H9 (cell line): Measurements from ENCODE around the gene MED15. TPM values are rescaled to one million over a fixed set of nuclear protein-coding genes. Genes with fewer than 3 reads are reported as not detected.
"Not testable (repeated sequence)": the region's sequence is repeated elsewhere in the genome, so short reads cannot be mapped to it uniquely, and the experiment has no call there.

Experiments
- DNase-seq: peaks from one replicate; pipeline ENCODE4 v3.0.0-alpha.2; 2017
- H2AFZ ChIP-seq: one replicate; pipeline ENCODE4 v1.6.1; 2013; ENCODE audit warnings: mild to moderate bottlenecking, low read length, control low read depth, moderate library complexity
- H2AK5ac ChIP-seq: 2 replicates; pipeline ENCODE4 v1.6.1; 2013; ENCODE audit warnings: low read length, control low read depth, mixed read lengths; ENCODE audit not compliant: insufficient read length
- H2BK120ac ChIP-seq: one replicate; pipeline ENCODE4 v1.6.1; 2013; ENCODE audit warnings: low read depth, mild to moderate bottlenecking, low read length, control low read depth, inconsistent platforms; ENCODE audit not compliant: poor library complexity, severe bottlenecking
- H2BK12ac ChIP-seq: 2 replicates; pipeline ENCODE4 v1.6.1; 2013; ENCODE audit warnings: low read length, control low read depth, mixed read lengths, low read depth; ENCODE audit not compliant: insufficient read length
- H2BK15ac ChIP-seq: 2 replicates; pipeline ENCODE4 v1.6.1; 2013; ENCODE audit warnings: low read depth, low read length, control low read depth
- H2BK20ac ChIP-seq: one replicate; pipeline ENCODE4 v1.6.1; 2013; ENCODE audit warnings: low read depth, mild to moderate bottlenecking, low read length, control low read depth, inconsistent platforms; ENCODE audit not compliant: poor library complexity, severe bottlenecking
- H2BK5ac ChIP-seq: 2 replicates; pipeline ENCODE4 v1.6.1; 2013; ENCODE audit warnings: low read length, control low read depth, mixed read lengths; ENCODE audit not compliant: insufficient read length
- H3K14ac ChIP-seq: 2 replicates; pipeline ENCODE4 v1.6.1; 2013; ENCODE audit warnings: low read length, control low read depth; ENCODE audit not compliant: insufficient read depth
- H3K18ac ChIP-seq: 2 replicates; pipeline ENCODE4 v1.6.1; 2013; ENCODE audit warnings: low read depth, mild to moderate bottlenecking, mixed read lengths, low read length, control low read depth; ENCODE audit not compliant: insufficient read length
- H3K23ac ChIP-seq: 2 replicates; pipeline ENCODE4 v1.6.1; 2013; ENCODE audit warnings: low read length, control low read depth, mixed read lengths, low read depth; ENCODE audit not compliant: insufficient read length
- H3K23me2 ChIP-seq: 2 replicates; pipeline ENCODE4 v1.6.1; 2013; ENCODE audit warnings: low read depth, mild to moderate bottlenecking, mixed read lengths, low read length, control low read depth; ENCODE audit not compliant: insufficient read length, poor library complexity, severe bottlenecking
- H3K27ac ChIP-seq: 2 replicates; pipeline ENCODE4 v1.5.1; 2013; ENCODE audit warnings: low read length, control low read depth, mixed read lengths, low read depth; ENCODE audit not compliant: insufficient read length
- H3K27me3 ChIP-seq: 2 replicates; pipeline ENCODE4 v1.6.1; 2013; ENCODE audit warnings: low read length, control low read depth, inconsistent platforms; ENCODE audit not compliant: insufficient read depth
- H3K4ac ChIP-seq: 2 replicates; pipeline ENCODE4 v1.6.1; 2013; ENCODE audit warnings: low read depth, mild to moderate bottlenecking, control low read depth, inconsistent platforms, low read length, moderate library complexity
- H3K4me1 ChIP-seq: 2 replicates; pipeline ENCODE4 v1.6.1; 2013; ENCODE audit warnings: low read length, control low read depth, inconsistent platforms; ENCODE audit not compliant: insufficient read depth
- H3K4me2 ChIP-seq: 2 replicates; pipeline ENCODE4 v1.6.1; 2013; ENCODE audit warnings: low read length, control low read depth, mixed read lengths; ENCODE audit not compliant: insufficient read length, insufficient read depth
- H3K56ac ChIP-seq: 2 replicates; pipeline ENCODE4 v1.6.1; 2013; ENCODE audit warnings: low read depth, mild to moderate bottlenecking, mixed read lengths, low read length, control low read depth; ENCODE audit not compliant: insufficient read length
- H3K79me1 ChIP-seq: 2 replicates; pipeline ENCODE4 v1.6.1; 2013; ENCODE audit warnings: low read depth, mild to moderate bottlenecking, moderate library complexity, low read length, control low read depth, inconsistent platforms; ENCODE audit not compliant: insufficient read depth, poor library complexity, severe bottlenecking
- H3K79me2 ChIP-seq: 2 replicates; pipeline ENCODE4 v1.6.1; 2013; ENCODE audit warnings: low read length, control low read depth, inconsistent platforms; ENCODE audit not compliant: insufficient read depth
- H3K9ac ChIP-seq: 2 replicates; pipeline ENCODE4 v1.6.1; 2013; ENCODE audit warnings: low read length, control low read depth, mixed read lengths; ENCODE audit not compliant: insufficient read length; ENCODE audit errors: extremely low read depth
- H3K9me3 ChIP-seq: one replicate; pipeline ENCODE4 v1.6.1; 2013; ENCODE audit warnings: low read depth, low read length, inconsistent platforms; ENCODE audit not compliant: control insufficient read depth
- H3T11ph ChIP-seq: one replicate; pipeline ENCODE4 v1.6.1; 2013; ENCODE audit warnings: mild to moderate bottlenecking, low read length, control low read depth, inconsistent platforms
- H4K20me1 ChIP-seq: one replicate; pipeline ENCODE4 v1.6.1; 2013; ENCODE audit not compliant: control insufficient read depth, insufficient read length, insufficient read depth
- H4K5ac ChIP-seq: 2 replicates; pipeline ENCODE4 v1.6.1; 2013; ENCODE audit warnings: low read depth, mild to moderate bottlenecking, mixed read lengths, low read length, control low read depth; ENCODE audit not compliant: insufficient read length
- H4K8ac ChIP-seq: replicated peaks from 2 replicates; pipeline ENCODE4 v1.6.1; 2013; ENCODE audit warnings: low read length, control low read depth, mixed read lengths, low read depth; ENCODE audit not compliant: insufficient read length
- H4K91ac ChIP-seq: 2 replicates; pipeline ENCODE4 v1.6.1; 2013; ENCODE audit warnings: low read depth, mild to moderate bottlenecking, moderate library complexity, mixed read lengths, low read length, control low read depth; ENCODE audit not compliant: insufficient read length
- H3K27ac Mint-ChIP-seq, 3 experiments: 2 replicates in 2 of 3; 3 replicates in 1 of 3; pipeline ENCODE4 v1.8.0; 2020 to 2021; ENCODE audit warnings: mixed read lengths in 3 of 3, mild to moderate bottlenecking in 1 of 3, moderate library complexity in 1 of 3
- H3K27me3 Mint-ChIP-seq: 2 replicates; pipeline ENCODE4 v1.8.0; 2021; ENCODE audit warnings: low read depth, mild to moderate bottlenecking, moderate library complexity, mixed read lengths
- H3K36me3 Mint-ChIP-seq, 3 experiments: 2 replicates in 2 of 3; 3 replicates in 1 of 3; pipeline ENCODE4 v1.8.0; 2020 to 2021; ENCODE audit warnings: low read depth in 3 of 3, mixed read lengths in 3 of 3; ENCODE audit not compliant: insufficient read depth in 1 of 3
- H3K4me1 Mint-ChIP-seq, 2 experiments: 2 replicates each; pipeline ENCODE4 v1.8.0; 2020; ENCODE audit warnings: mixed read lengths in 2 of 2
- H3K4me3 Mint-ChIP-seq, 2 experiments: 2 replicates in 1 of 2; 3 replicates in 1 of 2; pipeline ENCODE4 v1.8.0; 2020 to 2021; ENCODE audit warnings: mild to moderate bottlenecking in 2 of 2, mixed read lengths in 2 of 2, moderate library complexity in 1 of 2
- H3K9me3 Mint-ChIP-seq, 2 experiments: 2 replicates in 1 of 2; 3 replicates in 1 of 2; pipeline ENCODE4 v1.8.0; 2020; ENCODE audit warnings: mild to moderate bottlenecking in 2 of 2, mixed read lengths in 2 of 2, moderate library complexity in 1 of 2
- CTCF ChIP-seq: fragments of 200-600 bp; sonication (generic); conservative IDR thresholded peaks from 3 replicates; pipeline ENCODE4 v1.8.0; 2021; ENCODE audit warnings: antibody characterized with exemption, mild to moderate bottlenecking
- WGBS: extraction: QIAGEN DNeasy Blood & Tissue Kit; methylation state at CpG from one replicate; pipeline ENCODE4 v1.1.7; 2013; ENCODE audit warnings: missing lambda C conversion rate, low lambda C conversion rate, mixed read lengths; ENCODE audit not compliant: insufficient read length; ENCODE audit errors: extremely low coverage; 5-methylcytosine and 5-hydroxymethylcytosine counted together
- total RNA-seq: library from RNA; stranded (reverse); gene quantifications from 2 replicates; pipeline ENCODE4 v1.2.1, GENCODE V29; 2021

The MED15 gene
- total RNA-seq, 1 experiment from 2014 or later: 47.4 TPM

GRCh38 chr22:20537983-20538382 lies 30.6 kb downstream of the MED15 start:
- H2AK5ac ChIP-seq: no peak overlapping the region
- Mint-ChIP-seq H3K9me3 (no peaks in the 10 kb centered on the region), H3K27ac (no peak overlapping the region; a peak in 1 of 7 replicates), H3K4me3 (no peak overlapping the region), H3K4me1 (peaks cover 2 to 4% of the 10 kb centered on the region in 2 experiments; a peak in 3 of 4 replicates), H3K27me3 (no peaks in the 10 kb centered on the region), H3K36me3 (peaks cover 20 to 53% (median 41%) of the 10 kb centered on the region in 3 experiments)
- H3K4me1 ChIP-seq: no peaks in the 10 kb centered on the region
- H2BK120ac ChIP-seq: no peak overlapping the region
- H4K20me1 ChIP-seq: no peaks in the 10 kb centered on the region
- no peak overlapping the region for H2BK15ac ChIP-seq
- no peak overlapping the region for H3K23ac ChIP-seq
- H3K9me3 ChIP-seq: no peaks in the 10 kb centered on the region
- no peak overlapping the region for H3K9ac ChIP-seq
- H4K8ac ChIP-seq: no peak overlapping the region
- no peak overlapping the region for H3K27ac ChIP-seq
- H3K56ac ChIP-seq: no peak overlapping the region
- H3K4me2 ChIP-seq: no peak overlapping the region
- no peak overlapping the region for H3K18ac ChIP-seq
- no peak overlapping the region for H3T11ph ChIP-seq
- no peak overlapping the region for H3K4ac ChIP-seq
- no peak overlapping the region for H3K14ac ChIP-seq
- WGBS: no CpG with 5 or more reads among the region's 7 CpGs
- no peaks in the 10 kb centered on the region for H3K79me2 ChIP-seq
- H4K5ac ChIP-seq: no peak overlapping the region
- peaks cover 3% of the 10 kb centered on the region for H3K79me1 ChIP-seq
- no peak overlapping the region for H4K91ac ChIP-seq
- no peak for TF ChIP-seq CTCF
- no peak for DNase-seq
- no peak overlapping the region for H2AFZ ChIP-seq
- no peak overlapping the region for H2BK12ac ChIP-seq
- no peaks in the 10 kb centered on the region for H3K27me3 ChIP-seq
- H2BK20ac ChIP-seq: no peak overlapping the region
- H2BK5ac ChIP-seq: no peak overlapping the region
- H3K23me2 ChIP-seq: no peaks in the 10 kb centered on the region

- H3K9ac ChIP-seq, H3K18ac ChIP-seq, DNase-seq, H3K9me3 ChIP-seq, H3T11ph ChIP-seq, H3K79me2 ChIP-seq, H3K79me1 ChIP-seq, H3K27me3 ChIP-seq, H3K14ac ChIP-seq, H2AK5ac ChIP-seq, H2BK120ac ChIP-seq, H4K5ac ChIP-seq, H3K4ac ChIP-seq, H3K27ac ChIP-seq, H3K23ac ChIP-seq, H3K56ac ChIP-seq, H3K4me1 ChIP-seq, H4K91ac ChIP-seq, H2BK15ac ChIP-seq, H3K23me2 ChIP-seq, H4K20me1 ChIP-seq, H3K9me3 Mint-ChIP-seq, H3K4me2 ChIP-seq, H2BK12ac ChIP-seq, H3K4me3 Mint-ChIP-seq, H4K8ac ChIP-seq, H3K4me1 Mint-ChIP-seq, H2AFZ ChIP-seq, H2BK20ac ChIP-seq, H3K27me3 Mint-ChIP-seq, H3K27ac Mint-ChIP-seq, H2BK5ac ChIP-seq: not testable (repeated sequence)
- H3K36me3 Mint-ChIP-seq: peaks cover 22 to 56% (median 46%) of the 10 kb centered on the region in 3 experiments
- no CpG with 5 or more reads among the region's 8 CpGs for WGBS
Measured at GRCh38 chr22:20538875-20539274, 31.5 kb downstream of the MED15 start.
